ENCODE measurements around the gene PRPS1.
"Not testable (repeated sequence)": the region's sequence is repeated elsewhere in the genome, so short reads cannot be mapped to it uniquely, and the experiment has no call there.

Gene PRPS1

GRCh38 chrX:107630031-107630689 lies 1.9 kb downstream of the PRPS1 start:
- DNase-seq: no peak

- no peak for DNase-seq
These were observed 4.0 kb downstream of the PRPS1 start for GRCh38 chrX:107632346-107632745.

GRCh38 chrX:107646735-107647134 lies 18.4 kb downstream of the PRPS1 start:
- DNase-seq: no peak

- no peak for DNase-seq
These were observed 20.0 kb downstream of the PRPS1 start for GRCh38 chrX:107648332-107648731.

GRCh38 chrX:107654566-107654871 lies 26.2 kb downstream of the PRPS1 start:
- DNase-seq: no peak

GRCh38 chrX:107654872-107655761 lies 26.8 kb downstream of the PRPS1 start:
- DNase-seq: no peak

- no peak for DNase-seq
These were observed 28.7 kb downstream of the PRPS1 start for GRCh38 chrX:107656978-107657377.

- DNase-seq: no peak
These were observed 30.4 kb downstream of the PRPS1 start for GRCh38 chrX:107658660-107659059.

GRCh38 chrX:107659286-107659685 lies 31.0 kb downstream of the PRPS1 start:
- no peak for DNase-seq

- DNase-seq: peak; percentile 30
These were observed 31.5 kb downstream of the PRPS1 start for GRCh38 chrX:107659768-107660167.

GRCh38 chrX:107662145-107662544 lies 33.8 kb downstream of the PRPS1 start:
- DNase-seq: no peak

- no peak for DNase-seq
These were observed 34.5 kb downstream of the PRPS1 start for GRCh38 chrX:107662824-107663223.

GRCh38 chrX:107666931-107667330 lies 38.6 kb downstream of the PRPS1 start:
- DNase-seq: no peak

GRCh38 chrX:107667426-107667825 lies 39.1 kb downstream of the PRPS1 start:
- no peak for DNase-seq

GRCh38 chrX:107668710-107669109 lies 40.4 kb downstream of the PRPS1 start:
- DNase-seq: not testable (repeated sequence)

- no peak for DNase-seq
These were observed 41.0 kb downstream of the PRPS1 start for GRCh38 chrX:107669261-107669660.

- peak; percentile 15 for DNase-seq
These were observed 41.7 kb downstream of the PRPS1 start for GRCh38 chrX:107669885-107670628.

- not testable (repeated sequence) for DNase-seq
These were observed 42.9 kb downstream of the PRPS1 start for GRCh38 chrX:107671256-107671655.

- peak; percentile 25 for DNase-seq
These were observed 44.7 kb downstream of the PRPS1 start for GRCh38 chrX:107672955-107673378.

- no peak for DNase-seq
These were observed 45.1 kb downstream of the PRPS1 start for GRCh38 chrX:107673431-107673830.

GRCh38 chrX:107673933-107674479 lies 45.7 kb downstream of the PRPS1 start:
- no peak for DNase-seq

GRCh38 chrX:107674480-107675364 lies 46.4 kb downstream of the PRPS1 start:
- no peak for DNase-seq

GRCh38 chrX:107675365-107675654 lies 47.0 kb downstream of the PRPS1 start:
- no peak for DNase-seq

Data from NCI-H1092 treated with DMSO at 0.1 percent for 48 hours (cell line).